Epithelial cell of alveolus of lung (primary cell): ENCODE results near the gene KPNA3. TPM values are rescaled to one million over a fixed set of nuclear protein-coding genes. Genes with fewer than 3 reads are reported as not detected.

Experiments
- total RNA-seq: library from RNA; depleted of rRNA; stranded (reverse); fragments of >200 nt; gene quantifications from 2 replicates; pipeline ENCODE4 v1.2.1, GENCODE V29; 2015

The KPNA3 gene
- 29.1 and 33.9 TPM in 2 replicates for total RNA-seq

GRCh38 chr13:49792550-49793324 is at the start of gene KPNA3:
KPNA3 (minus strand) TSS chr13:49792682; CDS start chr13:49792506, 176 bp downstream.

GRCh38 chr13:49690995-49691784 is 101.3 kb downstream of the KPNA3 start, which contains the start of gene EBPL:
EBPL (minus strand) TSS chr13:49691486; CDS start chr13:49691424, 62 bp downstream.

Other genes starting within 250 kb of the KPNA3 start
- 14.9 and 16.8 TPM in 2 replicates for gene RCBTB1, start 207.1 kb downstream of the KPNA3 start, total RNA-seq
- not detected in 2 replicates for gene ARL11, start 164.2 kb downstream of the KPNA3 start, total RNA-seq
- gene EBPL, start 101.2 kb downstream of the KPNA3 start, total RNA-seq, result 78.4 and 93.9 TPM in 2 replicates
- 5.7 and 7.2 TPM in 2 replicates for gene SPRYD7, start 143.7 kb upstream of the KPNA3 start, total RNA-seq
- gene TRIM13, start 204.4 kb upstream of the KPNA3 start, total RNA-seq, result 17.3 and 17.7 TPM in 2 replicates
- gene KCNRG, start 222.8 kb upstream of the KPNA3 start, total RNA-seq, result 1.4 and 6.0 TPM in 2 replicates